DOHH2 (cell line): ENCODE data around the gene CSF2RB.

Source experiments
- EZH2phosphoT487 ChIP-seq: fragments of 200-600 bp; sonication (generic); IDR thresholded peaks from 2 replicates; pipeline ENCODE4 v1.6.1; 2017; ENCODE audit warnings: borderline replicate concordance, mild to moderate bottlenecking, antibody characterized with exemption, low read length, moderate library complexity, mixed read lengths
- TF ChIP-seq, protein P1 (sequence below): fragments of 200-600 bp; sonication (generic); IDR thresholded peaks from one replicate; pipeline ENCODE4 v1.5.1; 2014; ENCODE audit warnings: antibody characterized with exemption, mild to moderate bottlenecking, low read depth, low read length; ENCODE audit not compliant: poor library complexity, severe bottlenecking

DNA sequence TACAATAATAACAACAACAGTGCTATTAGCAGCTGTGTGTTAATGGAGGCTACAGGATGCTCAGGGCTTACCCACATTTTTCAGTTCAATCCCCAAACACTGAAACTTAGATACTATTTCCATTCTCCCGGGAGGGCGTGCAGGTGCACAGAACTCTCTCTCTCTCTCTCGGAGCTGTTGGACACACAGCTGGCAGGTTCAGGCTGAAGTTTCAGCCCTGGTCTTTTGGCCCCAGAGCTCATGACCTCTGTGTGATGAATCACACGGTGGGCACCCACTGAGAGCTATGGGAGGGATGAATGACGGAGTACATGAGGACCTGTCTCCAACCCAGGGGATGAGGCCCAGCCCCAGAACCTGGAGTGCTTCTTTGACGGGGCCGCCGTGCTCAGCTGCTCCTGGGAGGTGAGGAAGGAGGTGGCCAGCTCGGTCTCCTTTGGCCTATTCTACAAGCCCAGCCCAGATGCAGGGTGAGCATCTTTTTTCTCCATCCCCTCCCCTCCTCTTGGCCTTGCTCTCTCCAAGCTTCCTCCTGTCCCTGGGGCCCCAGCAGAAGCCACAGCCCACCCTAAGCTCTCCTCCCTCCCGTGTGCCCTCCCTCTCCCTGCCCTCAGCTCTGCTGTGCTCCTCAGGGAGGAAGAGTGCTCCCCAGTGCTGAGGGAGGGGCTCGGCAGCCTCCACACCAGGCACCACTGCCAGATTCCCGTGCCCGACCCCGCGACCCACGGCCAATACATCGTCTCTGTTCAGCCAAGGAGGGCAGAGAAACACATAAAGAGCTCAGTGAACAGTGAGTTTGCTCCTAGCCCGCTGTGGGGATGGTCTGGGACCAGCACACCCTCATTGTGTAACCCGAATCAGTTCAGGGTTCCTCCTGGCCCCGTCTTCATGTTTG is 16.9 kb downstream of the CSF2RB start:
- TF ChIP-seq, protein P1, sequence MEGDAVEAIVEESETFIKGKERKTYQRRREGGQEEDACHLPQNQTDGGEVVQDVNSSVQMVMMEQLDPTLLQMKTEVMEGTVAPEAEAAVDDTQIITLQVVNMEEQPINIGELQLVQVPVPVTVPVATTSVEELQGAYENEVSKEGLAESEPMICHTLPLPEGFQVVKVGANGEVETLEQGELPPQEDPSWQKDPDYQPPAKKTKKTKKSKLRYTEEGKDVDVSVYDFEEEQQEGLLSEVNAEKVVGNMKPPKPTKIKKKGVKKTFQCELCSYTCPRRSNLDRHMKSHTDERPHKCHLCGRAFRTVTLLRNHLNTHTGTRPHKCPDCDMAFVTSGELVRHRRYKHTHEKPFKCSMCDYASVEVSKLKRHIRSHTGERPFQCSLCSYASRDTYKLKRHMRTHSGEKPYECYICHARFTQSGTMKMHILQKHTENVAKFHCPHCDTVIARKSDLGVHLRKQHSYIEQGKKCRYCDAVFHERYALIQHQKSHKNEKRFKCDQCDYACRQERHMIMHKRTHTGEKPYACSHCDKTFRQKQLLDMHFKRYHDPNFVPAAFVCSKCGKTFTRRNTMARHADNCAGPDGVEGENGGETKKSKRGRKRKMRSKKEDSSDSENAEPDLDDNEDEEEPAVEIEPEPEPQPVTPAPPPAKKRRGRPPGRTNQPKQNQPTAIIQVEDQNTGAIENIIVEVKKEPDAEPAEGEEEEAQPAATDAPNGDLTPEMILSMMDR: no peak
- no peak for TF ChIP-seq EZH2phosphoT487
